HCT116 (cell line): ENCODE measurements around the gene TNIK. TPM values are rescaled to one million over a fixed set of nuclear protein-coding genes. Genes with fewer than 3 reads are reported as not detected.

Source experiments
- ATAC-seq: fragments of 200-7000 bp; cut with Tn5 transposase; 2 replicates; pipeline ENCODE4 v1.9.1; 2020; ENCODE audit warnings: mild to moderate bottlenecking, moderate library complexity
- BruUV-seq: library from RNA; stranded (reverse); fragments of 400-500 nt; replicated peaks from 2 replicates; lab custom pipeline; 2021; lab: Mats Ljungman, UMichigan
- CTCF ChIA-PET: fragments of 300-600 bp; sonication (Branson Sonifier 250); formaldehyde crosslinking; loops from one replicate; lab custom pipeline; 2021; ENCODE audit warnings: antibody characterized with exemption; lab: Charles Lee
- POLR2A ChIA-PET: fragments of 300-600, 350-600 bp; sonication (Branson Sonifier 250); formaldehyde crosslinking; loops from one replicate; lab custom pipeline; 2021; ENCODE audit warnings: antibody characterized with exemption; lab: Charles Lee
- RAD21 ChIA-PET, 2 experiments: fragments of 300-600 bp; sonication (Branson Sonifier 250); formaldehyde crosslinking; loops; one replicate each; lab custom pipeline; 2023; ENCODE audit warnings: low total read pairs in 2 of 2; ENCODE audit not compliant: uncharacterized antibody in 2 of 2, unreplicated experiment in 2 of 2, low non-redundant PET in 1 of 2; lab: Charles Lee
- DNase-seq: peaks from one replicate; pipeline ENCODE4 v3.0.0-alpha.2; 2010; ENCODE audit warnings: low read depth, low spot score
- H2AFZ ChIP-seq: fragments of 200-600 bp; shearing (Covaris generic), sonication (generic); 2 replicates; pipeline ENCODE4 v1.6.1; 2017; ENCODE audit warnings: low read depth, mixed run types, mixed read lengths, antibody characterized with exemption, low read length; ENCODE audit not compliant: poor library complexity, severe bottlenecking
- H3K27ac ChIP-seq: 2 replicates; pipeline ENCODE4 v1.5.1; 2012; ENCODE audit warnings: low read depth, low read length
- H3K27me3 ChIP-seq: fragments of 200-600 bp; sonication (generic); 2 replicates; pipeline ENCODE4 v1.6.1; 2016; ENCODE audit warnings: mixed run types, low read length, mixed read lengths; ENCODE audit not compliant: insufficient read depth
- H3K36me3 ChIP-seq, 2 experiments: fragments of 200-500 bp in 1 of 2; fragments of 200-600 bp in 1 of 2; sonication (Bioruptor generic) in 1 of 2; sonication (generic) in 1 of 2; 2 replicates each; pipeline versions ENCODE4 v1.5.1 to v1.6.1; 2014 to 2016; ENCODE audit warnings: low read length in 2 of 2, inconsistent platforms in 1 of 2, mixed read lengths in 1 of 2, mixed run types in 1 of 2; ENCODE audit not compliant: insufficient read depth in 2 of 2, control insufficient read depth in 1 of 2
- H3K4me1 ChIP-seq, 2 experiments: fragments of 200-600 bp in 1 of 2; sonication (generic) in 1 of 2; 2 replicates each; pipeline versions ENCODE4 v1.5.1 to v1.6.1; 2012 to 2017; ENCODE audit warnings: low read length in 2 of 2, inconsistent platforms in 1 of 2, mild to moderate bottlenecking in 1 of 2, mixed read lengths in 1 of 2, mixed run types in 1 of 2, moderate library complexity in 1 of 2; ENCODE audit not compliant: insufficient read depth in 2 of 2, control insufficient read depth in 1 of 2
- H3K4me2 ChIP-seq: fragments of 200-600 bp; sonication (generic); 2 replicates; pipeline ENCODE4 v1.6.1; 2017; ENCODE audit warnings: mixed run types, low read length, mixed read lengths
- H3K4me3 ChIP-seq, 2 experiments: fragments of 200-600 bp in 1 of 2; sonication (generic) in 1 of 2; replicated peaks in 1 of 2; 2 replicates each; pipeline ENCODE4 v1.5.1; 2011 to 2016; ENCODE audit warnings: low read length in 2 of 2, control low read depth in 1 of 2, low read depth in 1 of 2, mild to moderate bottlenecking in 1 of 2, mixed read lengths in 1 of 2, mixed run types in 1 of 2
- H3K79me2 ChIP-seq: fragments of 200-600 bp; sonication (generic); 2 replicates; pipeline ENCODE4 v1.6.1; 2017; ENCODE audit warnings: mild to moderate bottlenecking, mixed run types, low read length, moderate library complexity, mixed read lengths; ENCODE audit not compliant: insufficient read depth
- H3K9ac ChIP-seq: fragments of 200-600 bp; sonication (generic); 2 replicates; pipeline ENCODE4 v1.6.1; 2016; ENCODE audit warnings: low read length, mixed read lengths
- H3K9me2 ChIP-seq: fragments of 200-600 bp; sonication (generic), shearing (Covaris generic); 2 replicates; pipeline ENCODE4 v1.6.1; 2017; ENCODE audit warnings: mixed run types, mild to moderate bottlenecking, moderate library complexity; ENCODE audit not compliant: insufficient read depth
- H3K9me3 ChIP-seq, 2 experiments: fragments of 200-500 bp in 1 of 2; fragments of 200-600 bp in 1 of 2; sonication (Bioruptor generic) in 1 of 2; sonication (generic) in 1 of 2; 2 replicates each; pipeline ENCODE4 v1.6.1; 2014 to 2017; ENCODE audit warnings: low read length in 2 of 2, mixed read lengths in 2 of 2, inconsistent platforms in 1 of 2, low read depth in 1 of 2, mild to moderate bottlenecking in 1 of 2, mixed run types in 1 of 2, moderate library complexity in 1 of 2; ENCODE audit not compliant: control insufficient read depth in 1 of 2, insufficient read depth in 1 of 2
- H4K20me1 ChIP-seq: fragments of 200-600 bp; sonication (generic), shearing (Covaris generic); 2 replicates; pipeline ENCODE4 v1.6.1; 2017; ENCODE audit warnings: mixed run types, mild to moderate bottlenecking, moderate library complexity; ENCODE audit not compliant: insufficient read depth
- CBX3 ChIP-seq: IDR thresholded peaks from 2 replicates; pipeline ENCODE4 v1.6.1; 2012; ENCODE audit warnings: low read depth
- CEBPB ChIP-seq: IDR thresholded peaks from 2 replicates; pipeline ENCODE4 v1.6.1; 2012; ENCODE audit warnings: low read depth
- EGR1 ChIP-seq: IDR thresholded peaks from 2 replicates; pipeline ENCODE4 v1.6.1; 2012; ENCODE audit warnings: low read depth
- ELF1 ChIP-seq: IDR thresholded peaks from 2 replicates; pipeline ENCODE4 v1.6.1; 2012; ENCODE audit warnings: low read depth, borderline replicate concordance
- FOSL1 ChIP-seq: IDR thresholded peaks from 2 replicates; pipeline ENCODE4 v1.6.1; 2012; ENCODE audit warnings: low read depth
- JUND ChIP-seq: IDR thresholded peaks from 2 replicates; pipeline ENCODE4 v1.6.1; 2012
- POLR2AphosphoS5 ChIP-seq: IDR thresholded peaks from 2 replicates; pipeline ENCODE4 v1.6.1; 2011; ENCODE audit warnings: mild to moderate bottlenecking, low read depth, low read length, moderate library complexity
- SIN3A ChIP-seq: IDR thresholded peaks from 2 replicates; pipeline ENCODE4 v1.6.1; 2012; ENCODE audit warnings: low read depth
- SP1 ChIP-seq: IDR thresholded peaks from 2 replicates; pipeline ENCODE4 v1.6.1; 2012; ENCODE audit warnings: low read depth
- TCF7L2 ChIP-seq: IDR thresholded peaks from 2 replicates; pipeline ENCODE4 v1.7.0; 2011; ENCODE audit warnings: borderline replicate concordance, inconsistent platforms; ENCODE audit not compliant: insufficient read depth, insufficient read length; ENCODE audit errors: extremely low read depth
- ZNF274 ChIP-seq: fragments of 200-500 bp; sonication (Bioruptor generic); IDR thresholded peaks from 2 replicates; pipeline ENCODE4 v1.6.1; 2014; ENCODE audit warnings: mild to moderate bottlenecking, low read depth, low read length, inconsistent platforms
- intact Hi-C: fragments of 100-400 bp; cut with micrococcal nuclease; formaldehyde crosslinking; loops from 2 replicates; pipeline ENCODE4 v1.10.0; 2022
- total RNA-seq: library from RNA; stranded (reverse); gene quantifications from one replicate; pipeline ENCODE4 v1.2.1, GENCODE V29; 2021; ENCODE audit not compliant: unreplicated experiment

The TNIK gene
- total RNA-seq, 1 experiment from 2014 or later, result 24.1 TPM

DNA sequence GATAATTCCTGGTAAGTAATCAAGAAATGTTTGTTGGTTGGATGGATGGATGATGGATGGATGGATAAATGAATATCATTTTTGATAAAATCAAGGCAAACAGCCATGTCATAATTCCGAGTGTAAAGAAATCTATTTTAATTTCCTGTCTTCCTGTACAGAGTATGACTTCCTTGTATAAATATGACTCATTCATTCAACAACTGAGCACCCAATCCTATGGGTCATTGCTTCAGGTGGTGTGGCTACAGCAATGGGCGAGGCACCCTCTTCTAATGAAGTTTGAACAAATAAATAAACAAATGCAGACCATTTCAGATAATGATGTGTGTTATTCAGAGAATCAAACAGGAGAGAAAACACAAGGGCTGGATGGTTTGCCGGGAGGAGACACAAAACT is 198.7 kb downstream of the TNIK start (continued):
- peak; percentile 48; the same call in 1 of the 2 replicates for TF ChIP-seq POLR2AphosphoS5
- TF ChIP-seq ZNF274, result no peak

DNA sequence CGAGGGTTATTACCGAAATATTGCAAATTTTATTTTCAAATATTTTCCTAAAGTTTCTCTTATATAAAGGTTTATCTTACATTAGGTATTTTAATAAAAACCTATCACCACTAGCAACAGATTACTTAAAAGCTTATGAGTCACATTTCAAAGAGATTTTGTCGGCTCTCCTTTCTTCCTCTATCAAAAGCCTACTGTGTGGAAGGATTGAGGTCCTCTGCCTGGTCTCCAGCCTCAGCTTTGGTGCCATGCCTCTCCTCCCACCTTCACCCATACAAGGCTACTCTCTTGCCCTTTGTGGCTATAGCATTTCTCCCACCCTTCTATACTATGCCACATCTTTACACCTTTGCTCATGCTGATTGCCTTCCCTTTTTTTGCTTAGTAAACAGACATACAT is 199.3 kb downstream of the TNIK start:
- POLR2A ChIA-PET, result interaction anchor here (0.6 to 1.8 kb wide), 2 partner anchors 10 to 11 kb away, joined by 3 to 5 read pairs; no protein-coding TSS in a partner anchor
- CTCF ChIA-PET, result no interaction called here
- Histone ChIP-seq H3K79me2 (no peaks in the 10 kb centered on the region), H3K9me2 (no peaks in the 10 kb centered on the region), H3K4me3 (peak overlapping the region in 1 of 2 experiments; percentile 23; a peak in 2 of 4 replicates), H3K4me1 (peaks cover 74 to 75% of the 10 kb centered on the region in 2 experiments), H3K36me3 (no peaks in the 10 kb centered on the region), H3K4me2 (peak overlapping the region; percentile 66), H4K20me1 (no peaks in the 10 kb centered on the region), H3K9me3 (no peaks in the 10 kb centered on the region), H3K9ac (peak overlapping the region; percentile 37), H3K27ac (peak overlapping the region; percentile 69), H2AFZ (peak overlapping the region; percentile 43), H3K27me3 (no peaks in the 10 kb centered on the region)
- intact Hi-C loops, result no loop called here
- TF ChIP-seq FOSL1, result peak; percentile 63
- TF ChIP-seq EGR1, result peak; percentile 7; the same call in 1 of the 2 replicates
- no peak for TF ChIP-seq ELF1
- no peak for TF ChIP-seq CBX3
- TF ChIP-seq JUND, result peak; percentile 66
- TF ChIP-seq SP1, result no peak
- TF ChIP-seq CEBPB, result peak; percentile 35; the same call in 1 of the 2 replicates
- TF ChIP-seq TCF7L2, result peak; percentile 95
- TF ChIP-seq SIN3A, result no peak
- ATAC-seq, result peak; percentile 65
- BruUV-seq, result TSS peak; percentile 72
- peak; percentile 69 for DNase-seq
- RAD21 ChIA-PET, result no interaction called here
